Muscle layer of duodenum (tissue), 2 donors: ENCODE measurements around the gene NAP1L4.
A peak's percentile ranks its signal among the peaks of the same experiment; 100 is the strongest.

ENCODE experiments used
- H3K27ac ChIP-seq: one replicate; pipeline ENCODE4 v1.7.0; 2013; ENCODE audit warnings: mild to moderate bottlenecking, low read length
- H3K27me3 ChIP-seq: one replicate; pipeline ENCODE4 v1.7.0; 2013; ENCODE audit warnings: low read depth, mild to moderate bottlenecking, control low read depth, low read length
- H3K36me3 ChIP-seq, 2 donors: one replicate each; pipeline ENCODE4 v1.7.0; 2013; ENCODE audit warnings: low read length in 2 of 2, control low read depth in 1 of 2, mild to moderate bottlenecking in 1 of 2; ENCODE audit not compliant: insufficient read depth in 2 of 2, control insufficient read depth in 1 of 2
- H3K4me1 ChIP-seq, 2 donors: one replicate each; pipeline ENCODE4 v1.7.0; 2013; ENCODE audit warnings: low read length in 2 of 2, mild to moderate bottlenecking in 2 of 2, control low read depth in 1 of 2, moderate library complexity in 1 of 2; ENCODE audit not compliant: insufficient read depth in 2 of 2, control insufficient read depth in 1 of 2
- H3K4me3 ChIP-seq, 2 donors: one replicate each; pipeline ENCODE4 v1.7.0; 2013; ENCODE audit warnings: low read length in 2 of 2, low read depth in 1 of 2, mild to moderate bottlenecking in 1 of 2
- H3K9me3 ChIP-seq, 2 donors: one replicate each; pipeline ENCODE4 v1.7.0; 2013; ENCODE audit warnings: low read length in 2 of 2, control low read depth in 1 of 2, mild to moderate bottlenecking in 1 of 2; ENCODE audit not compliant: control insufficient read depth in 1 of 2
- donor health status: healthy.

The NAP1L4 gene

DNA sequence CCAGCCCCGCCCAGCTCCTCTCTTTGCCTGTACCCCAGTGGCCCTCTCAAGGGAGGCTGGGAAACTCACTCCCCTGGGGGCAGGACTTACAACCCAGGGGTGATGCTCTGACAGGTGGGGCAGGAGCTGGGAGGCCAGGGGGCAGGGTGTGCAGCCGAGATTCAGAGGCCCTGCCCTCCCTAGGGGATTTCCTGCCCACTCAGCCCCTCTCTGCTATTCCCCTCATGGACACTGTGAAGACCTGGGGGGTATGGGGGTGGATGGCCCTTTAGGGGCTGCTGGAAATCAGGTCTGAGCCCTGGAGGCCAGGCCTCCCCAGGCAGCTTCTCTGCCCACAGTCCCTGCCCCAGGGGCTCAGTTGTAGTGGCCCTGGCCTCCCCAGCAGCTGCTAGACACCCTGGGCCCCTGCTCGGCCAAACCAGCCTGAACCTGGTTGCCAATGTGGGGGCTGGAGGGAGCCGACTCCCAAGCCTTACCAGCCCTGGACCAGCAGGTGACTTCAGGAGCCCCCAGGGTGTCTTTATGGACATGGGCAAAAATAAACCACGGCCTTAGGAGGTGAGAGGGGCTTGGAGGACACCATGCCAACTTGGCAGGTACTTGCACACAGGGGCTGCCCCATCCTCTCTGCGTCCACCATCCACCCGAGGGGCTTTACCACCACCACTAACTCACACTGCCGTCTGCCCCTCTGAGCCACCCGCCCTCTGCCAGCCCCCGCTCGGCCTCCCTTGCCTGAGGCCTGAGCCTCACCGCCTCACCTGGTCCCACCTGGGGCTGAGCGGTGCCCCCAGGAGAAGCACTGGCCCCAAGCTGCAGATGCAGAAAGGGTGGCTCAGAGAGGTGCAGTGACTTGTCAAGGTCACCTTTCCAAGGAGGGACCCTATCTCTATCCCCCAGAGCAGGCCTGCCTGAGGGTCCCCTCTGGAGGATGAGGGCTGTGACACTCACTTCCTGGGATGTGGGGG, 60.1 kb downstream of the NAP1L4 start:
- Histone ChIP-seq H3K4me3 (no peak overlapping the region), H3K36me3 (no peaks in the 10 kb centered on the region), H3K9me3 (no peaks in the 10 kb centered on the region), H3K27me3 (no peaks in the 10 kb centered on the region), H3K4me1 (peaks cover 0 to 25% of the 10 kb centered on the region in 2 donors), H3K27ac (no peak overlapping the region)

GRCh38 chr11:2931420-2931746, 60.7 kb downstream of the NAP1L4 start:
- H3K4me1 ChIP-seq, result peaks cover 0 to 25% of the 10 kb centered on the region in 2 donors
- H3K36me3 ChIP-seq, result no peaks in the 10 kb centered on the region
- H3K4me3 ChIP-seq, result no peak overlapping the region
- no peaks in the 10 kb centered on the region for H3K27me3 ChIP-seq
- no peak overlapping the region for H3K27ac ChIP-seq
- no peaks in the 10 kb centered on the region for H3K9me3 ChIP-seq

DNA sequence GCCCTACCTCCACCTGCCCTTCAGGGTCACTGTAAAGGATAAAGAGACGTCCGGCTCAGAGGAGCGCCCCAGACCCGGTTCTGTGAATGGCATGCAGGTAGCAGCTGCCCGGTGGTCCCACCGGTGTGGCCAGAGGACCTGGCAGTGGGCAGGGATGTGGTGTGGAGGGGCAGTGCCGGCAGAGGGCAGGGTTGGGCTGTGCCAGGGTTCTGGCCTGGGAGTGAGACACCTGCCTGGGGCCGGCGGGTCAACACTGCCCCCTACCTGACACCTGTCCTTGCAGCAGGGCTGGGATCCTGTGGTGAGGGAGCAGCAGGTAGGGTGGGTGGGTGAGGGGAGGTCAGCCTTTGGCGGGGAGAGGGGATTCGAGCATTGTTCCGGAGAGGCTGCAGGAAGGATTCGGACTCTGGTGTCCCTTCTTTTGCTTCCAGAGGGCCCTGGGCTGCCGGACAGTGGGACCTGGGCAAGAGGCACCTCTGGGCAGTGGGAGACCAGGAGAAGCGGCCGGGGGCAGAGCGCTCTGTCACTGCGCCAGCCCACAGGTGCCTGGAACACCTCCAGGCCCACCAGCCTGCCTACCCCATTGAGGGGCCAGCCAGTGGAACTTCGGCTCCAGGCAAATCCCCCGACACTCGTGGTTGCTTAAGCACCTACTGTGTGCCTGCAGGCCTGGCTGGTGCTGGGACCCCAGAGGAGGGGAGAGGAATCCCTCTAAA, 61.3 kb downstream of the NAP1L4 start:
- Histone ChIP-seq H3K27me3 (no peaks in the 10 kb centered on the region), H3K27ac (peak overlapping the region; percentile 86), H3K36me3 (no peaks in the 10 kb centered on the region), H3K4me3 (peak overlapping the region; percentile 47 to 52), H3K4me1 (peaks cover 0 to 25% of the 10 kb centered on the region in 2 donors), H3K9me3 (no peaks in the 10 kb centered on the region)

GRCh38 chr11:2929950-2930703, 62.0 kb downstream of the NAP1L4 start:
- Histone ChIP-seq H3K27me3 (no peaks in the 10 kb centered on the region), H3K9me3 (no peaks in the 10 kb centered on the region), H3K4me1 (peaks cover 0 to 25% of the 10 kb centered on the region in 2 donors), H3K36me3 (no peaks in the 10 kb centered on the region), H3K27ac (peak overlapping the region; percentile 86), H3K4me3 (peak overlapping the region; percentile 47 to 52)

DNA sequence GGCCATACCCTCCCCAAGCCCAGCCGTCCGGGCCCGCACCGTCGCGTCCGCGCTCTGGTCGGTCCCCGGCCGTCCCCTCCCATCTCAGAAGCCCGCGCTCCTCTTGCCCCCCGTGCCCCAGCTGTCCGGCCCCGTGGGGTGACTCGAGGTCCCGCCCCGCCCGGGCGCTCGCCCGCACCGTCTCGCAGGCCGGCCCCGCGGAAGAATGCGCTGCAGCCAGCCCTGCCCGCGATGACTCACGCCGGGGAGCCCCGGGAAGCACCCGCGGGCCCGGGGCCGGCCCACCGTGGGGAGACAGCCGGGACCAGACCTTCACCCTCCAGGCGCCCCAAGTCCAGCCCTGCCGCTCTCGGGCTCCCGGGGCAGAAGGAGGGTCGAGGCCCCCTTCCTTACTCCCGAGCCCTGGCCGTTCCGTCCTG, 62.6 kb downstream of the NAP1L4 start:
- Histone ChIP-seq H3K27me3 (no peaks in the 10 kb centered on the region), H3K9me3 (no peaks in the 10 kb centered on the region), H3K27ac (peak overlapping the region; percentile 67), H3K4me3 (peak overlapping the region; percentile 47 to 52), H3K36me3 (no peaks in the 10 kb centered on the region), H3K4me1 (peaks cover 0 to 25% of the 10 kb centered on the region in 2 donors)

- Histone ChIP-seq H3K27ac (peak within 1 kb of the TSS; percentile 86), H3K4me1 (peaks cover 0 to 25% of the 10 kb centered on the region in 2 donors), H3K36me3 (no peaks in the 10 kb centered on the region), H3K27me3 (no peaks in the 10 kb centered on the region), H3K4me3 (peak within 1 kb of the TSS; percentile 53 to 69), H3K9me3 (no peaks in the 10 kb centered on the region)
Measured at GRCh38 chr11:2928605-2929530, 63.3 kb downstream of the NAP1L4 start, which contains the start of gene PHLDA2. Gene PHLDA2 (minus strand): TSS chr11:2929420. CDS start chr11:2929364, 56 bp downstream.

DNA sequence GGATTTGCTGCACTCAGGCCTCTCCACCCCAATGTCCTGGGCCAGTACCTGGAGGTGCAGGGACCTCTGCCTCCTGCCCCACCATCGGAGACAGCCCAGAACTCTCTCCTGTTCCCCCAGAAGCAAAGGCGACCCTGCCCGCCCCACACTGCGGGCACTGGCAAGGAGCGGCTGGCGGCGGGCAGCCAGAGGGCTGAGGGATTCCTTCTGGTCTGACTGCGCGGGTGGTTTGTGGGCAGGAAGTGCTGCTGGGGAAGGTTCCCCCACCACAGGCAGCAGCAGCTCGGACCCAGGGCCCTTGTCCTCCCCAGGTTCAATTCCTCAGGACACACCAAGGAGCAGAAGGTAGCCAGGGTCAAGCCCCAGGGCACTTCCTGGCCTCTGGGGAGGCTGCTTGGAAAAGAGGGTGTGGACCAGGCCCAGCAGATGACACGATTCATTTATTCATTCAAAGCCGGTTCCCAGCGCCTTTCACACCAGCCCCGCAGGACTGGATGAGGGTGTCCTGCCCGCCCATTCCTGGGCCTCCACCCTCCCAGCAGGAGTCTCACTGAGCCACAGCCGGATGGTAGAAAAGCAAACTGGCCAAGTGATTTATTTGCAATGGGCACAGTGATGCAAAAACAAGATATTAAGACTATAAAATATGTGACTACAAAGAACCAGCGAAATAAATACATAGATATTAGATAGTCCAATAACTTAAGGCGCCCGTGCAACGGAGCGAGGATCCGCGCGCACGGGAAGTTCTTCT, 64.1 kb downstream of the NAP1L4 start:
- Histone ChIP-seq H3K27me3 (no peaks in the 10 kb centered on the region), H3K36me3 (no peaks in the 10 kb centered on the region), H3K4me3 (peak overlapping the region; percentile 53 to 69), H3K27ac (no peak overlapping the region), H3K9me3 (no peaks in the 10 kb centered on the region), H3K4me1 (peaks cover 0 to 25% of the 10 kb centered on the region in 2 donors)

DNA sequence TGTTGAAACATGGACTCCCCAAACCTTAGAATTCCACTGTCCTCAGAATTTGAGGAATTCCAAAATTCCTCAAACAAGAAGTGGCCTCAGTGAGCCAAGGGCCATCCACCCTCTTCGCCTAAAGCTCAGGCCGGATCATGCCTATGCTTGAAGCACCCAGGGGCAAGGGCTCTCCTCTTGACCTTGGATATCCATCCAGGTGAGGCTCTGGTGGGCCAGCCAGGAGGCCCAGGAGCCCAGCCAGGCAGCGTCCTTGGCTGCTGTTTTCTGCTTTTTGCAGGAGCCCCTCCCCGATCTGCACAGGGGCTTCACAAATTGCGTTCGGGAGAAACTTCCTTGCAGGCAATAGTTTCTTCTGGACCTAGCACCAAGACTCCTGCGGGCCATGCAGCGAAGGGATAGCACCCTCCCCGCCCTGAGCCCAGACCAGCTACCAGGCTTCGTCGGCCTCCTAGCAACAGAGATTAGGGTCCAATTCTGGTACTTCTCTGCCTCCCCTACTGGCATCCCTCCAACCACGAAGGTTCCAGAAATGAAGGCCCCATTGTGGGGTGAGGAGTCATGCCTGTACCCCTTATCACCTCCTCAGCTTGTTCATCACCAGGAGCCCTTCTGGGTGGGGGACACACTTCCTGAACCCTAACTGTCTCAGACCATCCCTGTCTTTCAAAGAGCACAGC, 64.9 kb downstream of the NAP1L4 start:
- Histone ChIP-seq H3K4me3 (peak overlapping the region in 1 of 2 donors; percentile 53), H3K27me3 (no peaks in the 10 kb centered on the region), H3K9me3 (no peaks in the 10 kb centered on the region), H3K27ac (no peak overlapping the region), H3K4me1 (peaks cover 0 to 25% of the 10 kb centered on the region in 2 donors), H3K36me3 (no peaks in the 10 kb centered on the region)

GRCh38 chr11:2926611-2927051, 65.5 kb downstream of the NAP1L4 start:
- Histone ChIP-seq H3K27me3 (no peaks in the 10 kb centered on the region), H3K36me3 (no peaks in the 10 kb centered on the region), H3K9me3 (no peaks in the 10 kb centered on the region), H3K4me3 (no peak overlapping the region), H3K27ac (no peak overlapping the region), H3K4me1 (peaks cover 0 to 25% of the 10 kb centered on the region in 2 donors)
